ENCODE results near the gene LTBR.

Gene LTBR

DNA sequence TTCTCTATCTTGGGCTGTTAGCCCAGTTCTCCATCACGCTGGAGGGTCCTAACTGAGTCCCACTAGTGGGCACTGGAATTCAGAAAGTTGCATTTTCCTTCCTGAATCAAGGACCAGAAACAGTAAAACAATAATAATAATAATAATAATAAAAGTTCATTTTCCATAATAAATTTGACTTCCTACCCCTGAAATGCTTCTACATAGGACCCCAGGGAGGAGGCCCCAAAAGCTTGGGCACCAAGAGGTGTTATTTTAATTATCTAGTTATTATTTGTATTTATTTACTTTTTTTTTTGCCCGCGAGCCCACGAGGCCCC lies 21.0 kb upstream of the LTBR start (continued):
- TF ChIP-seq ZNF624 (tag by site-specific recombination; IDR thresholded peaks at IDR 0.05), result no peak

DNA sequence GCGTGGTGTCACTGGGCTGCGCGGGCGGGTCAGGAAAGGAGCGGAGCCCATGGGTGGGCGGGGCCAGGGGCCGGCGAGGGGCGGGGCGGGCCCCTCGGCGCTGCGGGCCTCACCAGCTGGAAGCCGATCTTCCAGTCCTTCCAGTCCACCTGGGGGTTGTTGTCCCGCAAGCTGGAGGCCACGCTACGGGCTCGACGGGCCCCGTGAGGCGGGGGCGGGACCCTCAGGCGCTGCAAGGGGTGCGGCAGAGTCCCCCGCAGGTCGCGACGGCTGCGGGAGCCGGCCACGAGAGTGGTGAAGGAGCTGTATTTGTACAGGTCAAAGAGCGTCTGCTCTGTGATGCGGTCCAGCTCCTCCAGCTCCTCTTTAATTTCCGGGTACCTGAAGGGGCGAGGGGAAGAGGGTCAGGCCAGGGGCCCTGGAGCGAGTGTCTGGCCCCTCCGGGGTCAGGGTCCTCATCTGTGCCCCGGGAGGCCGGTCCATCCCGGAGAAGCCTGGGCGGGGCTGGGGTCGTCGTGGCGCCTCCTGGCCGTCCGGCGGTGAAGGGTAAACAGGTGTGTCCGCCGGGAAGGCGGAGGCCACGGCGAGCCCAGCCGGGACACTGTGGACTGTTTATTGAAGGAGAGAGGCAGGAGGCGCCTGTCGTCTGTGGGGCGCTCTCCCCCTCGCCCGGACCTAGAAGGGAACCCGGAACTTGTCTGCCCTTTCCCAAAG lies 20.5 kb upstream of the LTBR start:
- ChIA-PET CTCF (interaction anchor here (0.6 to 1.2 kb wide), 4 partner anchors 26 to 330 kb away, joined by 3 to 5 read pairs (median 4); no protein-coding TSS in a partner anchor), POLR2A (interaction anchor here (0.9 to 1.9 kb wide), 7 partner anchors 8 to 28 kb away, joined by 3 to 15 read pairs (median 6); partner anchors contain the start of genes SCNN1A and TNFRSF1A)
- H3K9me3 ChIP-seq (ENCODE audit: control insufficient read depth, insufficient read depth, low read depth, low read length), result no peaks in the 10 kb centered on the region
- H3K4me1 ChIP-seq (ENCODE audit: control insufficient read depth, insufficient read depth, low read length), result peaks cover 4% of the 10 kb centered on the region
- peak overlapping the region; percentile 55; the same call in 1 of the 2 replicates for H3K27ac ChIP-seq (ENCODE audit: extremely low read depth, low read depth, low read length)
- H3K36me3 ChIP-seq (ENCODE audit: control insufficient read depth in 2 of 2, insufficient read depth in 1 of 2, low read length in 2 of 2), result no peaks in the 10 kb centered on the region
- peak overlapping the region; percentile 34 for H3K4me3 ChIP-seq (ENCODE audit: low read depth, low read length)
- no peak for TF ChIP-seq REPIN1 (tag by site-specific recombination; IDR thresholded peaks at IDR 0.05; ENCODE audit: low read depth)
- TF ChIP-seq SP3 (tag by site-specific recombination; IDR thresholded peaks at IDR 0.05), result peak; percentile 60
- TF ChIP-seq YY2 (tag by site-specific recombination; IDR thresholded peaks at IDR 0.05), result no peak
- TF ChIP-seq ZBTB8A (tag by site-specific recombination; IDR thresholded peaks at IDR 0.05), result peak; percentile 1; the same call in 1 of the 2 replicates
- no peak for TF ChIP-seq TCF7L2 (IDR thresholded peaks at IDR 0.05; ENCODE audit: borderline replicate concordance, low read depth, low read length)
- TF ChIP-seq ZNF830 (tag by site-specific recombination; IDR thresholded peaks at IDR 0.05; ENCODE audit: low read depth), result no peak
- TF ChIP-seq ZNF792 (tag by site-specific recombination; IDR thresholded peaks at IDR 0.05), result no peak
- TF ChIP-seq, protein P1, sequence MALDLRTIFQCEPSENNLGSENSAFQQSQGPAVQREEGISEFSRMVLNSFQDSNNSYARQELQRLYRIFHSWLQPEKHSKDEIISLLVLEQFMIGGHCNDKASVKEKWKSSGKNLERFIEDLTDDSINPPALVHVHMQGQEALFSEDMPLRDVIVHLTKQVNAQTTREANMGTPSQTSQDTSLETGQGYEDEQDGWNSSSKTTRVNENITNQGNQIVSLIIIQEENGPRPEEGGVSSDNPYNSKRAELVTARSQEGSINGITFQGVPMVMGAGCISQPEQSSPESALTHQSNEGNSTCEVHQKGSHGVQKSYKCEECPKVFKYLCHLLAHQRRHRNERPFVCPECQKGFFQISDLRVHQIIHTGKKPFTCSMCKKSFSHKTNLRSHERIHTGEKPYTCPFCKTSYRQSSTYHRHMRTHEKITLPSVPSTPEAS (tag by site-specific recombination; IDR thresholded peaks at IDR 0.05), result no peak
- no peak for TF ChIP-seq SETDB1 (IDR thresholded peaks at IDR 0.05; ENCODE audit: insufficient read length, low read length)
- TF ChIP-seq, protein P2, sequence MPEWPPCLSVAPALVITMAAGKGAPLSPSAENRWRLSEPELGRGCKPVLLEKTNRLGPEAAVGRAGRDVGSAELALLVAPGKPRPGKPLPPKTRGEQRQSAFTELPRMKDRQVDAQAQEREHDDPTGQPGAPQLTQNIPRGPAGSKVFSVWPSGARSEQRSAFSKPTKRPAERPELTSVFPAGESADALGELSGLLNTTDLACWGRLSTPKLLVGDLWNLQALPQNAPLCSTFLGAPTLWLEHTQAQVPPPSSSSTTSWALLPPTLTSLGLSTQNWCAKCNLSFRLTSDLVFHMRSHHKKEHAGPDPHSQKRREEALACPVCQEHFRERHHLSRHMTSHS (tag by site-specific recombination; IDR thresholded peaks at IDR 0.05), result 0 out of 2 replicates have a peak, but pooled peaks have one; percentile 4
- TF ChIP-seq GLIS1 (tag by site-specific recombination; IDR thresholded peaks at IDR 0.05), result peak; percentile 90
- TF ChIP-seq ZNF223 (tag by site-specific recombination; IDR thresholded peaks at IDR 0.05), result no peak
- TF ChIP-seq ZNF514 (tag by site-specific recombination; IDR thresholded peaks at IDR 0.05), result no peak
- TF ChIP-seq ZNF785 (tag by site-specific recombination; IDR thresholded peaks at IDR 0.05), result no peak
- no peak for TF ChIP-seq YY1 (tag by site-specific recombination; IDR thresholded peaks at IDR 0.05)
- TF ChIP-seq ZFHX2 (tag by site-specific recombination; conservative IDR thresholded peaks at IDR 0.05), result 0 out of 2 replicates have a peak, but pooled peaks have one; percentile 20
- TF ChIP-seq ZNF404 (tag by site-specific recombination; IDR thresholded peaks at IDR 0.05), result no peak
- TF ChIP-seq MEIS1 (CRISPR knock-in tag; IDR thresholded peaks at IDR 0.05; ENCODE audit: borderline replicate concordance), result no peak
- no peak for TF ChIP-seq ZBTB48 (tag by site-specific recombination; IDR thresholded peaks at IDR 0.05)
- TF ChIP-seq ZNF561 (tag by site-specific recombination; IDR thresholded peaks at IDR 0.05; ENCODE audit: borderline replicate concordance), result no peak
- TF ChIP-seq, protein P3, sequence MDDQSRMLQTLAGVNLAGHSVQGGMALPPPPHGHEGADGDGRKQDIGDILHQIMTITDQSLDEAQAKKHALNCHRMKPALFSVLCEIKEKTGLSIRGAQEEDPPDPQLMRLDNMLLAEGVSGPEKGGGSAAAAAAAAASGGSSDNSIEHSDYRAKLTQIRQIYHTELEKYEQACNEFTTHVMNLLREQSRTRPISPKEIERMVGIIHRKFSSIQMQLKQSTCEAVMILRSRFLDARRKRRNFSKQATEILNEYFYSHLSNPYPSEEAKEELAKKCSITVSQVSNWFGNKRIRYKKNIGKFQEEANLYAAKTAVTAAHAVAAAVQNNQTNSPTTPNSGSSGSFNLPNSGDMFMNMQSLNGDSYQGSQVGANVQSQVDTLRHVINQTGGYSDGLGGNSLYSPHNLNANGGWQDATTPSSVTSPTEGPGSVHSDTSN (CRISPR knock-in tag; IDR thresholded peaks at IDR 0.05), result no peak
- TF ChIP-seq, protein P4, sequence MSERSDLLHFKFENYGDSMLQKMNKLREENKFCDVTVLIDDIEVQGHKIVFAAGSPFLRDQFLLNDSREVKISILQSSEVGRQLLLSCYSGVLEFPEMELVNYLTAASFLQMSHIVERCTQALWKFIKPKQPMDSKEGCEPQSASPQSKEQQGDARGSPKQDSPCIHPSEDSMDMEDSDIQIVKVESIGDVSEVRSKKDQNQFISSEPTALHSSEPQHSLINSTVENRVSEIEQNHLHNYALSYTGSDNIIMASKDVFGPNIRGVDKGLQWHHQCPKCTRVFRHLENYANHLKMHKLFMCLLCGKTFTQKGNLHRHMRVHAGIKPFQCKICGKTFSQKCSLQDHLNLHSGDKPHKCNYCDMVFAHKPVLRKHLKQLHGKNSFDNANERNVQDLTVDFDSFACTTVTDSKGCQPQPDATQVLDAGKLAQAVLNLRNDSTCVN (tag by site-specific recombination; optimal IDR thresholded peaks at IDR 0.05), result peak; percentile 28
- no peak for TF ChIP-seq ZNF239 (tag by site-specific recombination; IDR thresholded peaks at IDR 0.05)
- TF ChIP-seq ZNF423 (tag by site-specific recombination; IDR thresholded peaks at IDR 0.05), result no peak
- TF ChIP-seq PATZ1 (tag by site-specific recombination; IDR thresholded peaks at IDR 0.05), result peak; percentile 21; the same call in 1 of the 2 replicates
- TF ChIP-seq KLF8 (tag by site-specific recombination; IDR thresholded peaks at IDR 0.05), result no peak
- TF ChIP-seq ZFP37 (tag by site-specific recombination; IDR thresholded peaks at IDR 0.05), result no peak
- TF ChIP-seq ZIC2 (tag by site-specific recombination; IDR thresholded peaks at IDR 0.05), result peak; percentile 76
